H9 (cell line): ENCODE results near the gene FOXP4. TPM values are rescaled to one million over a fixed set of nuclear protein-coding genes. Genes with fewer than 3 reads are reported as not detected.

Experiments used
- DNase-seq: peaks from one replicate; pipeline ENCODE4 v3.0.0-alpha.2; 2017
- H2AFZ ChIP-seq: one replicate; pipeline ENCODE4 v1.6.1; 2013; ENCODE audit warnings: mild to moderate bottlenecking, low read length, control low read depth, moderate library complexity
- H2AK5ac ChIP-seq: 2 replicates; pipeline ENCODE4 v1.6.1; 2013; ENCODE audit warnings: low read length, control low read depth, mixed read lengths; ENCODE audit not compliant: insufficient read length
- H2BK120ac ChIP-seq: one replicate; pipeline ENCODE4 v1.6.1; 2013; ENCODE audit warnings: low read depth, mild to moderate bottlenecking, low read length, control low read depth, inconsistent platforms; ENCODE audit not compliant: poor library complexity, severe bottlenecking
- H2BK12ac ChIP-seq: 2 replicates; pipeline ENCODE4 v1.6.1; 2013; ENCODE audit warnings: low read length, control low read depth, mixed read lengths, low read depth; ENCODE audit not compliant: insufficient read length
- H2BK15ac ChIP-seq: 2 replicates; pipeline ENCODE4 v1.6.1; 2013; ENCODE audit warnings: low read depth, low read length, control low read depth
- H2BK20ac ChIP-seq: one replicate; pipeline ENCODE4 v1.6.1; 2013; ENCODE audit warnings: low read depth, mild to moderate bottlenecking, low read length, control low read depth, inconsistent platforms; ENCODE audit not compliant: poor library complexity, severe bottlenecking
- H2BK5ac ChIP-seq: 2 replicates; pipeline ENCODE4 v1.6.1; 2013; ENCODE audit warnings: low read length, control low read depth, mixed read lengths; ENCODE audit not compliant: insufficient read length
- H3K14ac ChIP-seq: 2 replicates; pipeline ENCODE4 v1.6.1; 2013; ENCODE audit warnings: low read length, control low read depth; ENCODE audit not compliant: insufficient read depth
- H3K18ac ChIP-seq: 2 replicates; pipeline ENCODE4 v1.6.1; 2013; ENCODE audit warnings: low read depth, mild to moderate bottlenecking, mixed read lengths, low read length, control low read depth; ENCODE audit not compliant: insufficient read length
- H3K23ac ChIP-seq: 2 replicates; pipeline ENCODE4 v1.6.1; 2013; ENCODE audit warnings: low read length, control low read depth, mixed read lengths, low read depth; ENCODE audit not compliant: insufficient read length
- H3K23me2 ChIP-seq: 2 replicates; pipeline ENCODE4 v1.6.1; 2013; ENCODE audit warnings: low read depth, mild to moderate bottlenecking, mixed read lengths, low read length, control low read depth; ENCODE audit not compliant: insufficient read length, poor library complexity, severe bottlenecking
- H3K27ac ChIP-seq: 2 replicates; pipeline ENCODE4 v1.5.1; 2013; ENCODE audit warnings: low read length, control low read depth, mixed read lengths, low read depth; ENCODE audit not compliant: insufficient read length
- H3K27me3 ChIP-seq: 2 replicates; pipeline ENCODE4 v1.6.1; 2013; ENCODE audit warnings: low read length, control low read depth, inconsistent platforms; ENCODE audit not compliant: insufficient read depth
- H3K4ac ChIP-seq: 2 replicates; pipeline ENCODE4 v1.6.1; 2013; ENCODE audit warnings: low read depth, mild to moderate bottlenecking, control low read depth, inconsistent platforms, low read length, moderate library complexity
- H3K4me1 ChIP-seq: 2 replicates; pipeline ENCODE4 v1.6.1; 2013; ENCODE audit warnings: low read length, control low read depth, inconsistent platforms; ENCODE audit not compliant: insufficient read depth
- H3K4me2 ChIP-seq: 2 replicates; pipeline ENCODE4 v1.6.1; 2013; ENCODE audit warnings: low read length, control low read depth, mixed read lengths; ENCODE audit not compliant: insufficient read length, insufficient read depth
- H3K56ac ChIP-seq: 2 replicates; pipeline ENCODE4 v1.6.1; 2013; ENCODE audit warnings: low read depth, mild to moderate bottlenecking, mixed read lengths, low read length, control low read depth; ENCODE audit not compliant: insufficient read length
- H3K79me1 ChIP-seq: 2 replicates; pipeline ENCODE4 v1.6.1; 2013; ENCODE audit warnings: low read depth, mild to moderate bottlenecking, moderate library complexity, low read length, control low read depth, inconsistent platforms; ENCODE audit not compliant: insufficient read depth, poor library complexity, severe bottlenecking
- H3K79me2 ChIP-seq: 2 replicates; pipeline ENCODE4 v1.6.1; 2013; ENCODE audit warnings: low read length, control low read depth, inconsistent platforms; ENCODE audit not compliant: insufficient read depth
- H3K9ac ChIP-seq: 2 replicates; pipeline ENCODE4 v1.6.1; 2013; ENCODE audit warnings: low read length, control low read depth, mixed read lengths; ENCODE audit not compliant: insufficient read length; ENCODE audit errors: extremely low read depth
- H3K9me3 ChIP-seq: one replicate; pipeline ENCODE4 v1.6.1; 2013; ENCODE audit warnings: low read depth, low read length, inconsistent platforms; ENCODE audit not compliant: control insufficient read depth
- H3T11ph ChIP-seq: one replicate; pipeline ENCODE4 v1.6.1; 2013; ENCODE audit warnings: mild to moderate bottlenecking, low read length, control low read depth, inconsistent platforms
- H4K20me1 ChIP-seq: one replicate; pipeline ENCODE4 v1.6.1; 2013; ENCODE audit not compliant: control insufficient read depth, insufficient read length, insufficient read depth
- H4K5ac ChIP-seq: 2 replicates; pipeline ENCODE4 v1.6.1; 2013; ENCODE audit warnings: low read depth, mild to moderate bottlenecking, mixed read lengths, low read length, control low read depth; ENCODE audit not compliant: insufficient read length
- H4K8ac ChIP-seq: replicated peaks from 2 replicates; pipeline ENCODE4 v1.6.1; 2013; ENCODE audit warnings: low read length, control low read depth, mixed read lengths, low read depth; ENCODE audit not compliant: insufficient read length
- H4K91ac ChIP-seq: 2 replicates; pipeline ENCODE4 v1.6.1; 2013; ENCODE audit warnings: low read depth, mild to moderate bottlenecking, moderate library complexity, mixed read lengths, low read length, control low read depth; ENCODE audit not compliant: insufficient read length
- H3K27ac Mint-ChIP-seq, 3 experiments: 2 replicates in 2 of 3; 3 replicates in 1 of 3; pipeline ENCODE4 v1.8.0; 2020 to 2021; ENCODE audit warnings: mixed read lengths in 3 of 3, mild to moderate bottlenecking in 1 of 3, moderate library complexity in 1 of 3
- H3K27me3 Mint-ChIP-seq: 2 replicates; pipeline ENCODE4 v1.8.0; 2021; ENCODE audit warnings: low read depth, mild to moderate bottlenecking, moderate library complexity, mixed read lengths
- H3K36me3 Mint-ChIP-seq, 3 experiments: 2 replicates in 2 of 3; 3 replicates in 1 of 3; pipeline ENCODE4 v1.8.0; 2020 to 2021; ENCODE audit warnings: low read depth in 3 of 3, mixed read lengths in 3 of 3; ENCODE audit not compliant: insufficient read depth in 1 of 3
- H3K4me1 Mint-ChIP-seq, 2 experiments: 2 replicates each; pipeline ENCODE4 v1.8.0; 2020; ENCODE audit warnings: mixed read lengths in 2 of 2
- H3K4me3 Mint-ChIP-seq, 2 experiments: 2 replicates in 1 of 2; 3 replicates in 1 of 2; pipeline ENCODE4 v1.8.0; 2020 to 2021; ENCODE audit warnings: mild to moderate bottlenecking in 2 of 2, mixed read lengths in 2 of 2, moderate library complexity in 1 of 2
- H3K9me3 Mint-ChIP-seq, 2 experiments: 2 replicates in 1 of 2; 3 replicates in 1 of 2; pipeline ENCODE4 v1.8.0; 2020; ENCODE audit warnings: mild to moderate bottlenecking in 2 of 2, mixed read lengths in 2 of 2, moderate library complexity in 1 of 2
- CTCF ChIP-seq: fragments of 200-600 bp; sonication (generic); conservative IDR thresholded peaks from 3 replicates; pipeline ENCODE4 v1.8.0; 2021; ENCODE audit warnings: antibody characterized with exemption, mild to moderate bottlenecking
- WGBS: extraction: QIAGEN DNeasy Blood & Tissue Kit; methylation state at CpG from one replicate; pipeline ENCODE4 v1.1.7; 2013; ENCODE audit warnings: missing lambda C conversion rate, low lambda C conversion rate, mixed read lengths; ENCODE audit not compliant: insufficient read length; ENCODE audit errors: extremely low coverage; 5-methylcytosine and 5-hydroxymethylcytosine counted together
- total RNA-seq: library from RNA; stranded (reverse); gene quantifications from 2 replicates; pipeline ENCODE4 v1.2.1, GENCODE V29; 2021

Gene FOXP4
- total RNA-seq, 1 experiment from 2014 or later: 18.2 TPM

- Histone ChIP-seq H4K5ac (no peak overlapping the region), H3K27ac (no peak overlapping the region), H3K79me2 (no peaks in the 10 kb centered on the region), H4K91ac (no peak overlapping the region), H3K27me3 (peaks cover 3% of the 10 kb centered on the region; the same call in 1 of the 2 replicates), H3K14ac (peak overlapping the region; percentile 40; the same call in 1 of the 2 replicates), H2AFZ (no peak overlapping the region), H3K4me2 (no peak overlapping the region), H3K4ac (no peak overlapping the region), H4K20me1 (peaks cover 3% of the 10 kb centered on the region), H3K9me3 (no peaks in the 10 kb centered on the region), H3K18ac (no peak overlapping the region), H3K79me1 (no peaks in the 10 kb centered on the region), H2BK12ac (no peak overlapping the region), H3T11ph (no peak overlapping the region), H2AK5ac (no peak overlapping the region), H3K23ac (no peak overlapping the region), H3K4me1 (no peaks in the 10 kb centered on the region), H3K9ac (no peak overlapping the region), H4K8ac (no peak overlapping the region), H2BK120ac (no peak overlapping the region), H2BK5ac (no peak overlapping the region), H3K23me2 (no peaks in the 10 kb centered on the region), H2BK15ac (no peak overlapping the region), H3K56ac (no peak overlapping the region), H2BK20ac (no peak overlapping the region)
- Mint-ChIP-seq H3K9me3 (no peaks in the 10 kb centered on the region), H3K36me3 (no peaks in the 10 kb centered on the region), H3K4me3 (no peak overlapping the region), H3K4me1 (peaks cover 21 to 25% of the 10 kb centered on the region in 2 experiments), H3K27ac (no peak overlapping the region), H3K27me3 (peaks cover 98% of the 10 kb centered on the region)
- no peak for DNase-seq
- no CpG with 5 or more reads among the region's 18 CpGs for WGBS
- no peak for TF ChIP-seq CTCF
Measured at GRCh38 chr6:41536795-41537758, 9.1 kb upstream of the FOXP4 start.
